Dendritic cell treated with granulocyte-macrophage colony-stimulating factor and Interleukin-4, amounts not matched to agents 40 ng/mL and 50 ng/mL, for 4 days (primary cell): ENCODE results near the gene CMKLR1.

Experiments
- H3K27ac Mint-ChIP-seq: one replicate; pipeline ENCODE4 v1.8.0; 2022; ENCODE audit warnings: mild to moderate bottlenecking, mixed read lengths
- H3K27me3 Mint-ChIP-seq: one replicate; pipeline ENCODE4 v1.8.0; 2022; ENCODE audit warnings: mild to moderate bottlenecking, mixed read lengths
- H3K36me3 Mint-ChIP-seq: one replicate; pipeline ENCODE4 v1.8.0; 2022; ENCODE audit warnings: low read depth, mixed read lengths
- H3K4me1 Mint-ChIP-seq: one replicate; pipeline ENCODE4 v1.8.0; 2022; ENCODE audit warnings: low read depth, mixed read lengths
- H3K4me3 Mint-ChIP-seq: one replicate; pipeline ENCODE4 v1.8.0; 2022; ENCODE audit warnings: mild to moderate bottlenecking, moderate library complexity, mixed read lengths
- H3K9me3 Mint-ChIP-seq: one replicate; pipeline ENCODE4 v1.8.0; 2022; ENCODE audit warnings: mixed read lengths
- intact Hi-C: fragments of 100-400 bp; cut with micrococcal nuclease; formaldehyde crosslinking; loops from one replicate; pipeline ENCODE4 v1.15.0; 2022

CMKLR1 gene

DNA sequence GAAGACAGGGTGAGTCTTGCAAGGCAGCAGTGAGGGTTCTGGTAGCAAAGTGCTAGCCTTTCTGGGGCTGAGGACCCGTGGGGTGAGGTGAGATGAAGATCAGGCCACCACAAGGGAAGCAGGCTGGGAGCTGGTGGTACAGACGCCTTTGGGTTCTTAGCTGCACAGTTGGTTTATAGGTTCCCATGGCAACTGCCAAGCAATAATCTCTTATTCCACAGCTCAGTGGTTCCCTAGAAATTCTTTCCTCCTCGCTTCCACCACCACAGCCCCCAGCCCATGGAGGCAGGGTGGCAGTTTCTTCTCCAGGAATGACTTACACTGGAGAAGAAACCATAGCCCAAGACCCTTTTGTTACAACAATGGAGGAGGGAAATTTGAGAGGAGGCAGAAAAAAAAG is 82.1 kb downstream of the CMKLR1 start:
- Mint-ChIP-seq H3K4me1 (peaks cover 12% of the 10 kb centered on the region), H3K9me3 (peaks cover 30% of the 10 kb centered on the region), H3K36me3 (no peaks in the 10 kb centered on the region), H3K4me3 (no peak overlapping the region), H3K27ac (no peak overlapping the region), H3K27me3 (peaks cover 36% of the 10 kb centered on the region)
- intact Hi-C loops = no loop called here

- no peak overlapping the region for H3K27ac Mint-ChIP-seq
- peaks cover 12% of the 10 kb centered on the region for H3K4me1 Mint-ChIP-seq
- H3K36me3 Mint-ChIP-seq = no peaks in the 10 kb centered on the region
- H3K9me3 Mint-ChIP-seq = peaks cover 12% of the 10 kb centered on the region
- H3K27me3 Mint-ChIP-seq = peaks cover 42% of the 10 kb centered on the region
- H3K4me3 Mint-ChIP-seq = no peak overlapping the region
- intact Hi-C loops = no loop called here
Measured at GRCh38 chr12:108255252-108255602, 83.9 kb downstream of the CMKLR1 start.

DNA sequence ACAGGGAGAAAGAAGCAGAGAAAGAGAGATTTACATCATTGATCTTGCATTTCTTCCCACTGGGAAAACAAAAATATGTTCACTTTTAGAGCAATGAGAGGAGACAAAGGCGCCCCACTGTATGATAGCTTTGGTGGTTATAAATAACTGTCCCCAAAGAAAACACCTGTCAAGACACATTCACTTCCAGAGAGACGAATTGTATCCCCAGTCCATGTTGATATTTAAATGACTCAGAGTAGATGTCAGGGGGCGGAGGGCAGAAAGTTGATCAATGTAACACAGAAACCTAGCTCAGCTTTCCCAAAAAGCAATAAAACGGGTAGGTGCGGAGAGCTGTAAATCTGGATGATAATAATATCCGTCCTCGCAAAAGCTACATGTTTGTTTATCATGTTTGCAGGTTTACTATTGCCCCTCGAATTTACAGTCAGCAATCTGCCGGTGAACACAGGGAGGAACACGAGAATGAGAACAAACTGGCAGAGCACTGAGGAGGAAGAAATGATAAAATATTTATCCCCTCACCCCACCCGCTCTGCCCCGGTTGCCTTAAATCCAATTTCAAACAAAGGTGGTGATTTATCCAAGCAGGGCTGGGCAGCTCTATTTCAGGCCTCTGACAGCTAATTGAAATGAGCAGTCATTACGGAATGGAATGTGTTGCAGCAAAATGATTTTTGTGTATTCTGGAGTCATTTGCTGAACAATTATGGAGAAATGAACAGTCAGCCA is 84.4 kb downstream of the CMKLR1 start:
- Mint-ChIP-seq H3K4me1 (peaks cover 12% of the 10 kb centered on the region), H3K36me3 (no peaks in the 10 kb centered on the region), H3K4me3 (no peak overlapping the region), H3K27me3 (peaks cover 40% of the 10 kb centered on the region), H3K9me3 (peaks cover 6% of the 10 kb centered on the region), H3K27ac (no peak overlapping the region)
- intact Hi-C loops = no loop called here

DNA sequence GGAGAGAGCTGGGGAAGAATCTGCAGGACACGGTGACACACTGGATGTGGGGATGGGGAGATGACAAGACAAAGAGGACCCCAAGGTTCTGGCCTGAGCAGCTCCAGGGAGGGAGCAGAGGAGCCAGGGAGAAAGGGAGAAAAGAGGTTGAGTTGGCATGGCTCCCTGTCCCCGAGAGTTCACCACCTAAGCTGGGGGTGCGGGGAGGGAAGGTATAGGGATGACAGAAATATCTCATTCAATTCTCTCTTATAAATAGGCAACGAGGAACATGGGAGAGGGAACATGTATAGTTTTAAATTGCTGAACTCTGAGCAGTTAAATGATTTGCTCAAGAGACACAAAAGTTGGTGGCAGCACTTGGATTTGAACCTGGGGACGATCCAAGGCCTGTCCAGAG is 85.1 kb downstream of the CMKLR1 start:
- Mint-ChIP-seq H3K36me3 (no peaks in the 10 kb centered on the region), H3K27ac (no peak overlapping the region), H3K4me3 (no peak overlapping the region), H3K9me3 (no peaks in the 10 kb centered on the region), H3K27me3 (peaks cover 44% of the 10 kb centered on the region), H3K4me1 (peaks cover 12% of the 10 kb centered on the region)
- intact Hi-C loops = no loop called here

DNA sequence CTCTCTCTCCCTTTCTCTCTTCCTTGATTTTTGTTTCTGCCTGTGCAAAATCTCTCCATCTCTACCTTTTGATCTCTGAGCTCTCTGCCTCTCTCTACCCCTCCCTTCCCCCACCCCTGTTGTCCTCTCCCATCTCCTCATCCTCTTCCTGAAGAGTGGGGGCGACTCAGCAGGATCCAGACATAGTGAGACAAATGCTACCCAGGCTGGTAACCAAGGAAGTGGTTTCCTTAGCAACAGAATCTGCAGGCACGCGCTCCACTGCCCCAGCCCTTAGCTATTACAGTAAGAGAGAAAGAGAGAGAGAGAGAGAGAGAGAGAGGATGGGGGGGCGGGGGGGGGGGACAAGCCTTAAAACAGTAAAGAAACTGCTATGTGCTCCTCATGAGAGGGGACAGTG is 85.6 kb downstream of the CMKLR1 start:
- H3K4me3 Mint-ChIP-seq = no peak overlapping the region
- no peaks in the 10 kb centered on the region for H3K9me3 Mint-ChIP-seq
- intact Hi-C loops = no loop called here
- H3K27ac Mint-ChIP-seq = no peak overlapping the region
- no peaks in the 10 kb centered on the region for H3K36me3 Mint-ChIP-seq
- H3K4me1 Mint-ChIP-seq = peaks cover 12% of the 10 kb centered on the region
- peaks cover 49% of the 10 kb centered on the region for H3K27me3 Mint-ChIP-seq

DNA sequence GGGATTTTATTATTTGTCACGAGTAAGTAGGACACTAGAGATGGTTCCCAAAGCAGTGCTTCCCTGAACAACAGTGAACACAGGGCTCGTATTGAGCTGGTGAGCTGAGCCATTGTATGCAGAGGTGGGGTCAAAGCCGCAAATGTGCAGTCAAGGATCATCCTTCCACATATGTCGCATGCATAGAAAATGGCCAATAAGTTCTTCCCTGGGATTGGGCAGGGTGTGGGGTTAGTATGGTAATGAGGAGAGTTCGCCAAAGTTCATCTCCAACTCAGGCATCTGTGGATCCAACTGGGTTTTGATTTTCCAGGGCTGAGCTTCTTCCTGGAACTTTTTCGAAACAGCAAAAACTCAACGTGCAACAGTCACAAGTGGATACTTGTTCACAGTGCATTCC is 86.6 kb downstream of the CMKLR1 start:
- no peak overlapping the region for H3K27ac Mint-ChIP-seq
- peaks cover 53% of the 10 kb centered on the region for H3K27me3 Mint-ChIP-seq
- H3K4me1 Mint-ChIP-seq = peaks cover 12% of the 10 kb centered on the region
- H3K36me3 Mint-ChIP-seq = no peaks in the 10 kb centered on the region
- intact Hi-C loops = no loop called here
- no peaks in the 10 kb centered on the region for H3K9me3 Mint-ChIP-seq
- H3K4me3 Mint-ChIP-seq = no peak overlapping the region

DNA sequence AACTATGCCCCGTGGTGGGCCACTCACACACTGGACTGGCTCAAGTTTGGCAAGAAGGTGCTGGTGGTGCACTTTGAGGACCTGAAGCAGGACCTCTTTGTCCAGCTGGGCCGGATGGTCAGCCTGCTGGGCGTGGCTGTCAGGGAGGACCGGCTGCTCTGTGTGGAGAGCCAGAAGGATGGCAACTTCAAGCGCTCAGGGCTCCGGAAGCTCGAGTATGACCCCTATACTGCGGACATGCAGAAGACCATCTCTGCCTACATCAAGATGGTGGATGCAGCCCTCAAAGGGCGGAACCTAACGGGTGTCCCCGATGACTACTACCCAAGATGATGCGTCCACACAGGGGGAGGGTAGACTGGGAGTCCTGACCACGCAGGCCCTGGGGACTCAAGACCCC is 91.1 kb downstream of the CMKLR1 start:
- intact Hi-C loops = no loop called here
- H3K4me1 Mint-ChIP-seq = peaks cover under 1% of the 10 kb centered on the region
- H3K9me3 Mint-ChIP-seq = no peaks in the 10 kb centered on the region
- no peak overlapping the region for H3K4me3 Mint-ChIP-seq
- H3K27ac Mint-ChIP-seq = no peak overlapping the region
- no peaks in the 10 kb centered on the region for H3K36me3 Mint-ChIP-seq
- H3K27me3 Mint-ChIP-seq = peaks cover 36% of the 10 kb centered on the region

DNA sequence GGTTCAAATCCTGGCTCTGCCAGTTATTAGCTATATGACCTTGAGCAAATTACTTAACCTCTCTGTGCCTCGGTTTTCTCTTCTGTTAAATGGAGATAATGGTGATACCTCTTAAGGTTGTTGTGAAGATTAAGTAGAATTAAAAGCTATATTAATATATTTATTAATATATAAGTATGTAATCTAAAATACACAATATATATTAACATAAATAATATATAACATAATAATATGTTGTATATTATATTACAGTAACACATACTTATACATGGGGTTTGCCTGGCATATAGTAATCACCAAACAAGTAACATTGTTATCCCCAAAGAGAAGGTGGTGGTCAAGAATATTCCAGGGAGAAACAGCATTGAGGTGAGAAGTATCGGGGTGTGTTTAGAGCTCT is 92.0 kb downstream of the CMKLR1 start:
- H3K36me3 Mint-ChIP-seq = no peaks in the 10 kb centered on the region
- H3K27ac Mint-ChIP-seq = no peak overlapping the region
- no peak overlapping the region for H3K4me3 Mint-ChIP-seq
- H3K4me1 Mint-ChIP-seq = no peaks in the 10 kb centered on the region
- peaks cover 36% of the 10 kb centered on the region for H3K27me3 Mint-ChIP-seq
- intact Hi-C loops = no loop called here
- no peaks in the 10 kb centered on the region for H3K9me3 Mint-ChIP-seq

GRCh38 chr12:108241986-108242703 is 97.0 kb downstream of the CMKLR1 start:
- no peaks in the 10 kb centered on the region for H3K36me3 Mint-ChIP-seq
- H3K4me1 Mint-ChIP-seq = no peaks in the 10 kb centered on the region
- no peak overlapping the region for H3K27ac Mint-ChIP-seq
- H3K9me3 Mint-ChIP-seq = no peaks in the 10 kb centered on the region
- H3K27me3 Mint-ChIP-seq = peaks cover 41% of the 10 kb centered on the region
- no peak overlapping the region for H3K4me3 Mint-ChIP-seq
- intact Hi-C loops = no loop called here

GRCh38 chr12:108240928-108241327 is 98.2 kb downstream of the CMKLR1 start:
- no peaks in the 10 kb centered on the region for H3K9me3 Mint-ChIP-seq
- peaks cover 45% of the 10 kb centered on the region for H3K27me3 Mint-ChIP-seq
- no peaks in the 10 kb centered on the region for H3K36me3 Mint-ChIP-seq
- H3K4me3 Mint-ChIP-seq = no peak overlapping the region
- intact Hi-C loops = no loop called here
- H3K27ac Mint-ChIP-seq = no peak overlapping the region
- no peaks in the 10 kb centered on the region for H3K4me1 Mint-ChIP-seq

DNA sequence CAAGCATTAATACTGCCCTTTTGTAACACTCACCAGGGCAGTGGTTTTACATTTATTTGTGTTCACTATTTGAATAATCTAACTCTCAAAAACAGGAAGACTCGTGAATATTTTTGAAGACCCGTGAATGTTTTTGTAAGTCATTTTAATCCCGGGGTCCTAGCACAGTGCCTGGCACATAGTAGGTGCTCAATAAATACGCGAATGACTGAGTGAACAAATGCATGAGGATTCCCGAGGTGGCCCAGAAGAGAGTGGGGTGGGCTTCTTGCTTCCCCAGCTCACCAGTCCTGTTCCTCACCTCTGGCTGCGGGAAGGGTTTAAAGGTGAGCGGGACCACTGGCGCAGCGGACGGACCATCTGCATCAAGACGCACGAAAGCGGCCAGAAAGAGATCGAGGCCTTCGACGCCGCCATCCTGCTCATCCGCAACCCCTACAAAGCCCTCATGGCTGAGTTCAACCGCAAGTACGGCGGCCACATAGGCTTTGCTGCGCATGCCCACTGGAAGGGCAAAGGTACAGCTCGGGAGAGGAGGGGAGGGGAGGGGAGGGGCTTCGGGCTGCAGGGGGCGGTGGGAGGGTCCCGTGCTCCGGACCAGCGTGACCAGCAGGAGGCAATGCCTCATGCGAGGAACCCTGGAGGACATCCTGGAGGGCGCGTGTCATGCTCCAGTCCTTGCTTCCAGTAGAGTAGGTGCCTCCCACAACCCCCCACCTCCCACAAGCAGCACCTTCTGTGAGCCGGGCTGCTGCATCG is 98.9 kb downstream of the CMKLR1 start:
- intact Hi-C loops = no loop called here
- H3K27ac Mint-ChIP-seq = no peak overlapping the region
- peaks cover 46% of the 10 kb centered on the region for H3K27me3 Mint-ChIP-seq
- H3K36me3 Mint-ChIP-seq = no peaks in the 10 kb centered on the region
- H3K4me3 Mint-ChIP-seq = no peak overlapping the region
- no peaks in the 10 kb centered on the region for H3K4me1 Mint-ChIP-seq
- no peaks in the 10 kb centered on the region for H3K9me3 Mint-ChIP-seq

DNA sequence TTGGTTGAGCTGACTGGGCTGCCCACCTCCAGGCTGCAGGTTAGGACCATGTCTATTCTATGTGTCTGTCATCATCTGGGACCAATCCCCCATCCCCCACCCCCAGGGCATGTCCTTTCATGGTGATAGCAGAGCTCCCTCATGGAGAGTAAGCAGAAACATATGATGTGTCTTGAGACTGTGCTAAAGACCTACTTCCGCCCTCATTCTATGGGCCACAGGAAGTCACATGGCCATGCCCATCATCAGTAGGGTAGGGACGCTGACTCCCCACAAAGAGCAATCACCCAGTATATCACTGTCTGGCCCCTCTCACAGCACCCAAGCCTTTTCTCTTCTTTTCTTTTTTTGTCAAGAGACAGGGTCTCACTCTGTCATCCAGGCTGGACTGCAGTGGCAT is 99.7 kb downstream of the CMKLR1 start:
- no peak overlapping the region for H3K27ac Mint-ChIP-seq
- peaks cover 49% of the 10 kb centered on the region for H3K27me3 Mint-ChIP-seq
- no peaks in the 10 kb centered on the region for H3K9me3 Mint-ChIP-seq
- no peak overlapping the region for H3K4me3 Mint-ChIP-seq
- no peaks in the 10 kb centered on the region for H3K4me1 Mint-ChIP-seq
- no peaks in the 10 kb centered on the region for H3K36me3 Mint-ChIP-seq
- intact Hi-C loops = no loop called here

DNA sequence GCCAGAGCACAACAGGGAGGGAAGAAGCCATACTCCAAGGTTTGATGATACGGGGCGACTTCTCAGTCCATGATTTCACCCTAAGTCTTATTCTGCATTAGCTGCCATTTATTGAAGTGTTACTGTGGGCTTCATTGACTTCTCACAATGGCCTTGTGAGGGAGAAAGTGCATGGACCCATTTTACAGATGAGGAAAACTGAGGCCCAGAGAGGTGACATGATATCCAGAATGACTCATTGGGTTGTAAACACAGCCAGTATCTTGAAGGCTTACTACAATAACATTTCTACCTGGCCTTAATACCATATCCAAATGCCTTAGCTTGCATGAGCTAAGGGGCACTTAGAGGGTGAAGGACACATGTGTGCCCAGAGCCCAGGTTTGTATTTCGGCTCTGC is 100.6 kb downstream of the CMKLR1 start:
- Mint-ChIP-seq H3K27me3 (peaks cover 48% of the 10 kb centered on the region), H3K36me3 (no peaks in the 10 kb centered on the region), H3K4me1 (no peaks in the 10 kb centered on the region), H3K9me3 (no peaks in the 10 kb centered on the region), H3K27ac (no peak overlapping the region), H3K4me3 (no peak overlapping the region)
- intact Hi-C loops = no loop called here
